Mesendoderm (in vitro differentiated cells): Measurements from ENCODE around the gene EXTL1.

Experiments
- DNase-seq: peaks from one replicate; pipeline ENCODE4 v3.0.0; 2013
- H2AK5ac ChIP-seq: 2 replicates; pipeline ENCODE4 v1.6.1; 2013; ENCODE audit warnings: low read length, inconsistent platforms
- H2BK120ac ChIP-seq: 2 replicates; pipeline ENCODE4 v1.6.1; 2013; ENCODE audit warnings: low read depth, mild to moderate bottlenecking, low read length, moderate library complexity, mixed read lengths
- H2BK15ac ChIP-seq: replicated peaks from 2 replicates; pipeline ENCODE4 v1.6.1; 2013; ENCODE audit warnings: low read depth, mild to moderate bottlenecking, moderate library complexity
- H2BK5ac ChIP-seq: 2 replicates; pipeline ENCODE4 v1.6.1; 2013; ENCODE audit warnings: low read length, inconsistent platforms
- H3K18ac ChIP-seq: 2 replicates; pipeline ENCODE4 v1.6.1; 2013; ENCODE audit warnings: mild to moderate bottlenecking, low read length, mixed read lengths
- H3K23ac ChIP-seq: one replicate; pipeline ENCODE4 v1.6.1; 2013; ENCODE audit warnings: low read length
- H3K27ac ChIP-seq: 2 replicates; pipeline ENCODE4 v1.5.1; 2013; ENCODE audit warnings: low read depth, mild to moderate bottlenecking, inconsistent platforms, low read length, moderate library complexity
- H3K27me3 ChIP-seq: 2 replicates; pipeline ENCODE4 v1.6.1; 2013; ENCODE audit warnings: low read length, control low read depth, mild to moderate bottlenecking, inconsistent platforms; ENCODE audit not compliant: insufficient read depth, poor library complexity
- H3K36me3 ChIP-seq: 2 replicates; pipeline ENCODE4 v1.6.1; 2013; ENCODE audit warnings: low read length, inconsistent platforms; ENCODE audit not compliant: control insufficient read depth, insufficient read depth
- H3K4ac ChIP-seq: one replicate; pipeline ENCODE4 v1.6.1; 2013; ENCODE audit warnings: low read depth, mild to moderate bottlenecking, low read length, moderate library complexity
- H3K4me1 ChIP-seq: 2 replicates; pipeline ENCODE4 v1.6.1; 2013; ENCODE audit warnings: low read depth, low read length, inconsistent platforms; ENCODE audit not compliant: control insufficient read depth
- H3K4me2 ChIP-seq: 2 replicates; pipeline ENCODE4 v1.6.1; 2013; ENCODE audit warnings: low read length
- H3K4me3 ChIP-seq: 2 replicates; pipeline ENCODE4 v1.5.1; 2013; ENCODE audit warnings: mild to moderate bottlenecking, low read length
- H3K56ac ChIP-seq: one replicate; pipeline ENCODE4 v1.6.1; 2013; ENCODE audit warnings: low read length
- H3K79me1 ChIP-seq: 2 replicates; pipeline ENCODE4 v1.6.1; 2013; ENCODE audit warnings: low read length, inconsistent platforms
- H3K79me2 ChIP-seq: 2 replicates; pipeline ENCODE4 v1.6.1; 2013; ENCODE audit warnings: mild to moderate bottlenecking, low read length; ENCODE audit not compliant: control insufficient read depth, insufficient read depth
- H3K9ac ChIP-seq: 2 replicates; pipeline ENCODE4 v1.6.1; 2013; ENCODE audit warnings: low read length, inconsistent platforms
- H4K5ac ChIP-seq: one replicate; pipeline ENCODE4 v1.6.1; 2013; ENCODE audit warnings: low read length
- H4K8ac ChIP-seq: one replicate; pipeline ENCODE4 v1.6.1; 2013; ENCODE audit warnings: low read depth, mild to moderate bottlenecking, control low read depth, low read length, moderate library complexity
- WGBS: extraction: QIAGEN DNeasy Blood & Tissue Kit; methylation state at CpG from one replicate; pipeline ENCODE4 v1.1.7; 2013; ENCODE audit warnings: low lambda C conversion rate, missing lambda C conversion rate; ENCODE audit not compliant: insufficient coverage; ENCODE audit errors: extremely low coverage; 5-methylcytosine and 5-hydroxymethylcytosine counted together

The EXTL1 gene

GRCh38 chr1:26014179-26014578 is 7.4 kb upstream of the EXTL1 start:
- H3K27ac ChIP-seq, result no peak overlapping the region
- no peak overlapping the region for H3K4me2 ChIP-seq
- H2AK5ac ChIP-seq, result no peak overlapping the region
- no peak overlapping the region for H2BK15ac ChIP-seq
- no peak overlapping the region for H3K9ac ChIP-seq
- H2BK120ac ChIP-seq, result no peak overlapping the region
- no peak overlapping the region for H4K5ac ChIP-seq
- H3K79me2 ChIP-seq, result no peaks in the 10 kb centered on the region
- no peak overlapping the region for H3K18ac ChIP-seq
- no peaks in the 10 kb centered on the region for H3K79me1 ChIP-seq
- H4K8ac ChIP-seq, result no peak overlapping the region
- no peak for DNase-seq
- H3K27me3 ChIP-seq, result no peaks in the 10 kb centered on the region
- no peaks in the 10 kb centered on the region for H3K36me3 ChIP-seq
- H2BK5ac ChIP-seq, result no peak overlapping the region
- H3K56ac ChIP-seq, result no peak overlapping the region
- H3K4me3 ChIP-seq, result no peak overlapping the region
- no CpG with 5 or more reads among the region's 2 CpGs for WGBS
- H3K4ac ChIP-seq, result no peak overlapping the region
- no peaks in the 10 kb centered on the region for H3K4me1 ChIP-seq
- no peak overlapping the region for H3K23ac ChIP-seq

- Histone ChIP-seq H2BK15ac (no peak overlapping the region), H3K27ac (no peak overlapping the region), H2AK5ac (no peak overlapping the region), H3K56ac (no peak overlapping the region), H3K79me1 (no peaks in the 10 kb centered on the region), H2BK120ac (no peak overlapping the region), H4K8ac (no peak overlapping the region), H3K36me3 (no peaks in the 10 kb centered on the region), H2BK5ac (no peak overlapping the region), H3K18ac (no peak overlapping the region), H3K4me3 (no peak overlapping the region), H3K4me1 (no peaks in the 10 kb centered on the region), H3K79me2 (no peaks in the 10 kb centered on the region), H3K23ac (no peak overlapping the region), H3K9ac (no peak overlapping the region), H3K27me3 (no peaks in the 10 kb centered on the region), H4K5ac (no peak overlapping the region), H3K4me2 (no peak overlapping the region), H3K4ac (no peak overlapping the region)
- WGBS, result no CpG with 5 or more reads among the region's 2 CpGs
- no peak for DNase-seq
Measured at GRCh38 chr1:26015358-26015757, 6.2 kb upstream of the EXTL1 start.

GRCh38 chr1:26016258-26016952 is 5.2 kb upstream of the EXTL1 start:
- DNase-seq, result no peak
- H3K27ac ChIP-seq, result no peak overlapping the region

GRCh38 chr1:26016953-26017545 is 4.5 kb upstream of the EXTL1 start:
- peak overlapping the region; percentile 33 for H3K23ac ChIP-seq
- peak; percentile 44 for DNase-seq
- WGBS, result no CpG with 5 or more reads among the region's 6 CpGs
- H4K8ac ChIP-seq, result no peak overlapping the region
- H3K18ac ChIP-seq, result no peak overlapping the region
- no peaks in the 10 kb centered on the region for H3K79me1 ChIP-seq
- H3K36me3 ChIP-seq, result no peaks in the 10 kb centered on the region
- no peak overlapping the region for H3K9ac ChIP-seq
- H3K4me2 ChIP-seq, result no peak overlapping the region
- H4K5ac ChIP-seq, result no peak overlapping the region
- peak overlapping the region; percentile 35 for H3K56ac ChIP-seq
- H3K4ac ChIP-seq, result no peak overlapping the region
- no peaks in the 10 kb centered on the region for H3K79me2 ChIP-seq
- H2BK5ac ChIP-seq, result no peak overlapping the region
- H3K27me3 ChIP-seq, result no peaks in the 10 kb centered on the region
- no peak overlapping the region for H3K4me3 ChIP-seq
- no peak overlapping the region for H2BK120ac ChIP-seq
- no peak overlapping the region for H2AK5ac ChIP-seq
- no peak overlapping the region for H2BK15ac ChIP-seq
- H3K4me1 ChIP-seq, result no peaks in the 10 kb centered on the region
- no peak overlapping the region for H3K27ac ChIP-seq

More at GRCh38 chr1:26016258-26016952, 5.2 kb upstream of the EXTL1 start:
- H2AK5ac ChIP-seq, result no peak overlapping the region
- H3K4ac ChIP-seq, result no peak overlapping the region
- H3K4me3 ChIP-seq, result no peak overlapping the region
- H3K9ac ChIP-seq, result no peak overlapping the region
- H3K36me3 ChIP-seq, result no peaks in the 10 kb centered on the region
- WGBS, result no CpG with 5 or more reads among the region's 10 CpGs
- no peak overlapping the region for H2BK120ac ChIP-seq
- H3K79me2 ChIP-seq, result no peaks in the 10 kb centered on the region
- no peaks in the 10 kb centered on the region for H3K27me3 ChIP-seq
- no peak overlapping the region for H3K4me2 ChIP-seq
- no peaks in the 10 kb centered on the region for H3K4me1 ChIP-seq
- H2BK5ac ChIP-seq, result no peak overlapping the region
- H3K79me1 ChIP-seq, result no peaks in the 10 kb centered on the region
- no peak overlapping the region for H4K5ac ChIP-seq
- H4K8ac ChIP-seq, result no peak overlapping the region
- H3K23ac ChIP-seq, result no peak overlapping the region
- H3K18ac ChIP-seq, result no peak overlapping the region
- H3K56ac ChIP-seq, result no peak overlapping the region
- no peak overlapping the region for H2BK15ac ChIP-seq

GRCh38 chr1:26017606-26018005 is 4.0 kb upstream of the EXTL1 start:
- DNase-seq, result no peak
- Histone ChIP-seq H3K79me1 (no peaks in the 10 kb centered on the region), H3K36me3 (no peaks in the 10 kb centered on the region), H2AK5ac (no peak overlapping the region), H3K4ac (no peak overlapping the region), H3K9ac (no peak overlapping the region), H4K8ac (no peak overlapping the region), H3K56ac (no peak overlapping the region), H3K4me2 (no peak overlapping the region), H4K5ac (no peak overlapping the region), H3K79me2 (no peaks in the 10 kb centered on the region), H2BK15ac (no peak overlapping the region), H2BK120ac (no peak overlapping the region), H3K27me3 (no peaks in the 10 kb centered on the region), H3K4me3 (no peak overlapping the region), H3K4me1 (no peaks in the 10 kb centered on the region), H3K18ac (no peak overlapping the region), H3K27ac (no peak overlapping the region), H2BK5ac (no peak overlapping the region), H3K23ac (no peak overlapping the region)
- WGBS, result no CpG with 5 or more reads among the region's 6 CpGs
